ENCODE measurements around the gene OGA.
"Not testable (repeated sequence)": the region's sequence is repeated elsewhere in the genome, so short reads cannot be mapped to it uniquely, and the experiment has no call there.

OGA gene

DNA sequence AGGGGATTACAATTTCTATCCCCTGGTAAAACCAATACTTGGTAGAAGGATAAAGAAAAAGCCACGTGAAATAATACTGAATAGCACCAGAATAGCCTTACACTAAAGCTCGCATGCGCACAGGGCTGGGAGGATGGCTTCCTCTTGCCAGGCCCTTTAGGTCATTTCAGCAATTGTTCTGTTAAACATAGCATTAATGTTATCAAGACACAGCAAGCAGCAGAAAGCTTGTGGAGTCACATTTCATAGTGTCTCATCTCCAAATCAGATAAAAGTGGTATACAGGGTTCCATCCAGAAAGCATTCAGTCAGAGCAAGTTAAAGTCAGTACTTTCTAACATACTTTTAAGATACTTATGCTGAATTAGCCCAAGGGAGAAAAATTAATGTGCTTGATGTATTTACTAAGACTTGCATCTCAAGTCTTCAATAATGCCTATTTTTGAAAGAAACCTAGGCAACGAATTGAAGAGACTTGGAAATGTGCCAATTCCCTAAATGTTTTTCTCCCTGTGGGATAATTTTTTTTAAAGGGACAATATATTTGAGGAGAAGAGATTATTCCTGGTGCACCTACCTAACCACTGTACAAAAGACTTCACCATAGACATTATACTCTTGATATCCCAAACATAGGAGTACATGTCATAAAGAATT, 20.7 kb downstream of the OGA start:
- DNase-seq, result no peak

DNA sequence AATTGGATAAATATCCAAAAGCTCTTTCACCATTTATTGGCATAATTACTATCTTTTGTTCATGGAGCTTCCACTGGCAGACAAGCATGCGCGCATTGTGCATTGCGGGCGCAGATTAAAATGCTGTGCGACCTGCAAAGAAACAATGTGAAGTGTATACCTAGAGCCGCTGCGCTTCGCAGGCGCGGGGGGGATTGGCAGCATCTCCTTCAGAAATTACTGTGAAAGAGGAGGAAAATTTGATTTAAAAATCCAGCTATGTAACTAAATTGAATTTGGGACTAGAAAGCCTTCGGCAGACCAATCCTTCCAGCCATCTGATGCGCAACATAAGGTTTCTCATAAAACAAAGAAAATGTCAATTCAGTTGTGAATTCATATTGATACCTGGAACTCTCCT, 24.7 kb downstream of the OGA start:
- no peak for DNase-seq

DNA sequence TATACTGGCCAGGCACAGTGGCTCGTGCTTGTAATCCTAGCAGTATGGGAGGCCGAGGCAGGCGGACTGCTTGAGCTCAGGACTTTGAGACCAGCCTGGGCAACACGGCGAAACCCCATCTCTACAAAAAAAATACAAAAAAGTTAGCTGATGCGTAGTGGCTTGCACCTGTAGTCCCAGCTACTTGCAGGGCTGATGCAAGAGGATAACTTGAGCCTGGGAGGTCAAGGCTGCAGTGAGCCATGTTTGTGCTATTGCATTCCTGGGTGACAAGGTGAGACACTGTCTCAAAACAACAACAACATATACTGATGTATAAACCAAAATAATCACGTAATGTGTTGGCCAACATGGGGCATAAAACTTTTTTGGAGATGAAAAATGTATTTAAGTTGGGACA, 28.6 kb downstream of the OGA start:
- no peak for DNase-seq

DNA sequence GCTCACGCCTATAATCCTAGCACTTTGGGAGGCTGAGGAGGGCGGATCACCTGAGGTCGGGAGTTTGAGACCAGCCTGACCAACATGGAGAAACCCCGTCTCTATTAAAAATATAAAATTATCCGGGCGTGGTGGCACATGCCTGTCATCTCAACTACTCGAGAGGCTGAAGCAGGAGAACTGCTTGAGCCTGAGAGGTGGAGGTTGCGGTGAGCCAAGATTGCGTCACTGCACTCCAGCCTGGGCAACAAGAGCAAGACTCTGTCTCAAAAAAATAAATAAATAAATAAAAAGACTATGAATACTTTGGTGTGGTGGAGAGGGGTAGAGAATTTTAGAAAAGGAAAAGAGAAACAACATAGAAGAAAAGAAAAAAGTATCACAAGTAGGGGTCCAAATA, 29.0 kb downstream of the OGA start:
- DNase-seq, result not testable (repeated sequence)

DNA sequence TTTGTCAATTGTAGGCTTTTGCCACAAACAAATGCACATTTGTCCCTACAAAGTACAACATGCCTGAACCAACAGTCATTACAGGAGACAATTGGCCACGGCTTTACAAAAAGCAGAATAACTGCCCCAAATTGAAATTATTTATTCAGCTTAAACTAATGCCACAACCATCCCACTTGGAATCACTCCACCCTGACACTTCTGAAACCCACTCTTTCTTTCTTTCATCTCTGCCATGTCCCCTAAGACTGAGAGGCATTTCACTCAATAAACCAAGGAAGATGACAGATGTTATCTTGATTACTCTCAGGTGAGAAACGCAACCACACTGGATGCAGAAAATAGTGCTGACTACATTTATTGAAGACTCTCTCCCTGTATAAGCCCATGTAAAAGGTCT, 32.4 kb downstream of the OGA start:
- no peak for DNase-seq

DNA sequence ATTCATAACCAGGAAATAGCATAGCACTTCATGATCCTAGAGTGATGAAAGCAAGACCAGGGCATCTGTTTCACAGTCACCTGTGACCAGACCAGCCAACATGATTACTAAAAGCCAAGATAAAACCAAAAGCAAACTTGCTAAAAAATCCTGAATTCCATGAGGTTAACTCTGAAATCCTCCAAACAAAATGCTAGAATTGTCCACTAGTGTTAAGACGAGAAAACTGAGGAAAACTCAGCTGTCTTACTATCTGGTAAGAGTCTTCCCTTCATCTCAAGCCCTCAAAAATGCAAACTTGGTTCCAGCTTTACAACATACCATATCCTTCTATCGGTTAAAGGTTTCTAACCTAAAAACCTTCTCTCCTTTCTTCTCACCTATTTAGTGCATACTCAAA, 33.7 kb downstream of the OGA start:
- DNase-seq, result no peak

DNA sequence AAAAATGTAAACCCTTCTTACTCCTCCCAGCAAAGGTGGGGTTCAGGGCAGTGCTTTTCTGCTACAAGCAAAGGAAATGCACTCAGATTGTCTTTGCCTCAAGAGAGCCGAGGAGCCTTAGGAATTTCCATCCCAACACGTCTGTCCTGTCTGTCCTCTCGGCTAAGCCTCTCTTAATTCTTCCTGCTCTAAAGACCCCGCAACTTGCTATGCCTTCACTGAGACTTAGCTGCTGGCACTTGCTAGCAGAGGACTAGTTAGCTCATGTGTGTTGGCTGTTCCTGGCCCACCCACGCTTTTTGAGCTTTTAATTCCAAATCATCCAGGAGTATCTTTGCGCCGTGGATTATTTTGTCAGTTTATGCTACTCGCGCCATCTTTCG, 34.5 kb downstream of the OGA start:
- no peak for DNase-seq

DNA sequence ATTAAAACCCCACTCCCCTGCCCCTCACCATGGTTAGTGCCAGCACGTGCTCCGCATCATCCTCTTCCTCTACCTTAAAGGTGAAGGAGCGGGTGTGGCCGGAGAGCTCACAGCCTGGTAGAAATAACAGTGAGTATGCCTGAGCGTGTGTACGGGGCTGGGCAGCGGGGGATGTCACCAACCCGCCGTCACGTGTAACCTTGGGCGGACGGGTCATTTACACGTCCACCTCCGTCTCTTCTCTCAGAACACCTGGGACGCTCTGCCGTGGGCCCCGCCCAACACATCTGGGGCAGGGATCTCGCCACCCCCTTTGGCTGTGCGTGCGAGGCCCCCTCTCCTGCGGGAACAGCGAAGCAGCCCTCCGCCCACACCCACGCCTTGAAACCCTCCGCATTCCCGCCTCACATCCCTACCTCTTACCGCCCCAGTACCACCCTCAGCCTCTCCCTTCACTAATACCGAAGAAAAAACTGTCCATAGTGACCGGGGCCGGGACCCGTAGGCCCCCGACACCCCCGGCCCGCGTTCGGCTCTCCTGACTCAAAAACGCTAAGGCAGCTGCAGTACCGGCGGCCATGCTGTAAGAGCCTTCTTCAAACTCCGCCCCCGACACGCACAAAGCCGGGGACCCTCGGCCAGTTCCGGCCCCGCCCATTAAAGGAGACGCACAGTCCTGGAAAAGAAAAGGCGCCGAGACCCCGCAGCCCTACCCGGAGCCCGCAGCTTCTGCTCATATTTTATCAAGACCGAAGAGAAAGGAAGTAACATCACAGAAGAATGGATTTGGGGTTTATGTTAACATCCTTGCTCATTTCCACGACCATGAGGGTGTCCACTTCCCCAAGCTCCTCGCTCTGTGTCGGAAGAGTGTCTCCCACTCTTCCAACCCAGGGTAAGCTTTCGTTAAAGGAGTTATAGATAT, 35.2 kb downstream of the OGA start, which contains the start of gene NPM3:
TSS of gene NPM3 (minus strand) at position 636 of the 925 bp plus-strand sequence. CDS start at position 580, 56 bp downstream.
- DNase-seq, result peak; percentile 78

DNA sequence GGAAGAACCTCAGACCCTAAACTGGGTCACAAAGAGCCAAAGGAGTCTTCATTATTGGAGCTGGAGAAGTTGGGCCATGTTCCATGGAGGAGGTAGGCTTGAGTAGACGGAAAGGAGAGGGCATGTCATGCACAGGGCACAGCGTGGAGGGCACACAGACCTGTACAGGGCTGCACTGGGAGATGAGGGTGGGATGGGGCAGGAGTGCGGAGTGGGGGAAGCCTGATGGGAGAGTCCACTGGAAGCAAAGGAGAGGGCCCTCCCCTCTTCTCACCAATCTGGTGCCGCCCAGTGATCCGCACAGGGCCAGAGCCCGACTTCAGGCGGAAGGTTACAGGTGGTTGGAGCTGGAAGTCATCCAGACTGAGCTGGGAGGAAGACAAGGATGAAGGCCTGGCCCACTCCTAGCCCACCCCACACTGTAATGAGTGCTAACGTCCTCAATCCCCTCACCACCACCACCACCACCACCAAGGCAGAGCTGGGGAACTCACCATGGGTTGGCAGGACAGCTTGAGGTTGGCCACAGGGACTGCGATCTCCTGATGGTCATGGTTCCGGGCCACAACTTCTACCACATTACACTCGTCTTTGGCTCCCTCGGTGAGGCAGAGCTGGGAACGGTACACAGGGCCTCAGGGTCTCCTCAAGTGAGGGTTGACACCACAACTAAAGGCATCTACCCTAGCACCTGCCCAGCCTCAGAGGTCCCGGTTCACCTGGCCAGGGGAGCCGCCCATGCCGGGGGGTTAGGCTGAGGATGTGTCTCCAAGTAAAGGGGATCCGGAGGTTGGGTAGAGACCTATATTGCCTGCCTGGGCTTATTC, 36.0 kb downstream of the OGA start:
- no peak for DNase-seq

DNA sequence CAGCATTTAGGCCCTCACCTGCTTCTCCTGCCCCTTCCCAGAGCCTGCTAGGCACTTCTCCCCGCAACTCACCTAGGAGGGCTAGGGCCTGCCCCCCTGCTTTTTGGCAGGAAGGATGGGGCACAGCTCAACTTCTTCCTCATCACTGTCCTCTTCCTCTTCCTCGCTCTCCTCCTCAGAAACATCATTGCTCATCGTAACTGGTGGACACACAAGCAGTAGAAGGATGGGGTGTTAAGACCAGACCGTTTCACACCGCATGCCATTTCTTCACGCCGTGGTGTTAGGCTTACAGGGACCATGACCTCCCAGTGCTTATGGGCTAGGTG, 36.6 kb downstream of the OGA start:
- DNase-seq, result no peak

DNA sequence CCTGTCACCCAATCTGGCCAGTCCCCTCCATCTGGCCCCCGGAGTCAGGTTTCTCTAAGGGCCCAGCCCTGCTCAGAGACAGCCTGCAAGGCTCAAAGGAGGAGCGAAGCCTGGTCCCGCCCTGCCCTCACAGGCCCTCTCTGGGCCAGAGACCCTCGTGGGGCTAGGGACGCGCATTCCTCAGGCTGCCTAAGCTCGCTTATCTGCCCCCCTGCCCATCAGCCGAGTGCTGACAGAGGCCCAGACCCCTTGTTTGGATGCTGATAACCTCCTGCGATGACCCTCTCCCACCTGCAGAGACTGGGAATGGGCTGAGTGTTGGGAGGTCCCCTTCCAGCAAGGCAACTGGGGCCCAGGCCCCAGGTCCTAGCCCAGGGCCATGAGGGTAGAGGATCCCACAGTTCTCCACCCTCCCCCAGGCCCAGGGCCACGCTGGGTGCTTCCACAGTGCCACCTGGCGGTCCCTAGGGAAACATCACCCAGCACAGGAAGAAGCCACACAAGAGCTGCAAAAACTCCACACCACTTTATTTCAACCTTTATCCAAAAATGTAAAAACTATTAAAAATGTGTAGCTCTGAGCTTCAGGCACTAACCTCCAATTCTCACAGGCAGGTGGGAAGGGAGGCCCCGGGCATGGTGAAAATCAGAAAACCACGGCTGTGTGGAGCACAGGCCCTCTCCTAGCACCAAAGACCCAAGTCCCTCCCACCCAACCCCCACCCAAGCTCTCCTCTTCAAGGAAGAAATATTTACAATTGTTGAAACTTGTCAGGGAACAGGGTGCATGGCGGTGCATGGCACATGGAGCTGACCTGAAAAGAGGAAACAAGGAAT, 37.2 kb downstream of the OGA start:
- DNase-seq, result peak; percentile 70

DNA sequence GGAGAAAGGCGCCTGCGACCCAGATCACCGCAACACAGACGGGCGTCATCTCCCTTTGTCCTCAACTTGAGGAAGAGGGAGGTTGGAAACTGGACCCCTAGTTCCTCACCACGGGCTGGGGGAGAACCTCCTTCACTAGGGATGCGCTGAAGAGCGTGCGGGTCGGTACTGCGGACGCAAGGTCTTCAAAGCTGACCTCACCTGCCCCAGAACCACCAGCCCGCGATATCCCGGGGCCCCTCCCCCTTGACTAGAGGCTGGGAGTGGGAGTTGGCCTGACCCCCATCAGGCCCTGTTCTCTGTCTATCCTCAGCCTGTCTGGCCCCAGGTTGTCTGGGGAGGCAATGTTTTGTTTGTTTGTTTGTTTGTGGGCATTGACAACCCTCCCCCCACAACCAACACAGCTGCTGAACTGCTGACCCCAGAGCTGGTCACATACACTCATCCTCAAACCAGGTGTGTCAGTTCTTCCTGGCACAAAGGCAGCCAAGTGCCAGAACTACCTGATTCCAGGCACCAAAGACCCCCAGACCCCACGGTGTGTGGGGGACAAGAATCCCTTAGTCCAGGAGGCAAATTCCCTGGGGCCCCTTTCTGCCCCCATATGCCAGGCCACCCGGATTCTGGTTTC, 37.9 kb downstream of the OGA start:
- DNase-seq, result no peak

DNA sequence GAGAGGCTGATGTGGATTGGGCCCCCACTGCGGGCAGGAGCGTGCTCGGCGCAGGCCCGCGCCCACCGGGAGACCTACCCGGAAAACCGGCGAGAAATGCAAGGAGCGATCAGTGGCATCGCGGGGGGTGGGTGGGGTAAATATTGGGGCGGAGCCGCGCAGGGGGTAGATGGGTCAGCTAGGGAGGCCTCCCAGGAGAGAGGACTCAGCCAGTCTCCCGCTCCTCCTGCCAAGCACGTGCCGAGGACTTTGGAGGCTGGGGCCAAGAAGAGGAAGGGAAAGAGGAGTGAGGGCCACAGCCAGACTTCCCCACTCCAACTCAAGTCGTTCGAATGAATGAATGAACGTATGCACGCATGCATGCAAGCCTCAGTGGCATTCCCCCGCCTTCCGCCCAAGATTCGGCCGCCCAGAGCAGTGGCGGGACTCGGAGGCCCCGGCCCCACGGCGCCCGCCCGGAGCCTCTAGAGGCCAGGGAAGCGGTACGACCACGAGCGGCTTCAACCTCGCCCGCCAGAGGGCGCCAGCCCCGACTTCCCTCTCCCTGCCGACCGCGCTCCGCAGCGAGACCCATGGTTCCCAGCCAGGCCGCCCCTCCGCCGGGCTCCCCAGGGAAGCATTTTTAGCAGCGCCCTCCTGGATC, 38.6 kb downstream of the OGA start:
- peak; percentile 67 for DNase-seq

DNA sequence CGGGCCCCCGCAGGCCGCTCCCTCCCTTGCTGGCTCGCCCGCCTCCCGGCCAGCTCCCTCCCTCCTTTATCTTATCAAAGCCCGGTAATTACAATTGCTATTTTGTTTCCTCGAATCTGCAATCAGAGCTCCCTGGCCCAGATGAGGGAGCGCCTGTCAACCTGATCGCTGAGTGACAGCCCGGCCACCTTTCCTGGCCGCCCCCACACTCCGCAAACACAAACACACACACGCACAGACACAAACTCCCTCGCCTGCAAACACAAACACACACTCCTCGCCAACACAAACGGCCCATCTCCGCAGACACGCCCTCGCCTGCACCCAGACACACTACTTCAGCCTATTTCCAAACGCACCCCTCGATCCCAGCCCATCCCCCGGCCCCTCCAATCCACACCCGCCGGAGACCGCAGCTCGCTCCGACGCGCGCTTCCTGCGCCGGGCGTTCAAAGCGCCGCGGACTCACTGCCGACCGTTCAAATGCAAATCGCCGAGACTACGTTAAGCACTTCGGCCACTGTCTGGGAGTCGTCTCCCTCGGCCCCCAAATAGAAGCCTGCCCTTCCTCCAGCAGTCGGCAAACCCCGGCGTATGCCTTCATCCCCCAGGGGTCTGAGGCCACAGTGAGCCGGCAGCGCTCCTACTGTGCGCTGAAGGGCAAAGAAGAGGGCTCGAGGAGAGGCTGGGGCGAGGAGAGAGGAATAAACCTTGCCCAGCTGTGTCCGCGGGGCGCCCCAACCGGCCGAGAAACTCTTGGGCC, 39.3 kb downstream of the OGA start:
- DNase-seq, result no peak

DNA sequence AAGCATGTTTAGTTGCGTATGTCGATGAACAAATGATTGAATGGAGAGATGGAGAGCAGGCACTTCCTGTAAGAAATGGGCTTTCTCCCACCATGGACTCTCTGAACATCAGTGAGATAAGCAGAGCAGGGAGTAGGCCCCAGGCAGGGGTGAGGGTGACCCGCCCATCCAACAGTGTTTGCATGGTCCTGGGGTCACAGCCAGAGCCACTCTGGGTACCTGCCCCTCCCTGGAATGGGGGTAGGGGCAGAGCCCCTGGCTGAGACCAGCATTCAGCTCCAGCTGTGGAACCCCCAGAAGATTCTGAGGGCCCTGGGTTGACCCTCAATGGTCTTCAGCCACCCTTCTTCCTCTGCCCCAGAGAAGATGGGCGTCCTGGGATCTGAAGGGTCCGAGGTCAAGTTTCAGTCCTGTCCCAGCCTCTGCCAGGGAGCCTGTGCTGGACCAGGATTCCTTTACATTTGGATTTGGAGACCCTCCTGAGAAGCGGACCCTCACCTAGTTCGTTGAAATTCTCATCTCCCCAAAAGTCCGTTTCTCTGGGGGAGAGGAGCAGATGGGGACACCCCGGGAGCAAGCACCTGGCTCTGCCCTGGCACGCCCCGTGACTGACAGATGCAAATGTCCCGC, 40.0 kb downstream of the OGA start:
- no peak for DNase-seq

DNA sequence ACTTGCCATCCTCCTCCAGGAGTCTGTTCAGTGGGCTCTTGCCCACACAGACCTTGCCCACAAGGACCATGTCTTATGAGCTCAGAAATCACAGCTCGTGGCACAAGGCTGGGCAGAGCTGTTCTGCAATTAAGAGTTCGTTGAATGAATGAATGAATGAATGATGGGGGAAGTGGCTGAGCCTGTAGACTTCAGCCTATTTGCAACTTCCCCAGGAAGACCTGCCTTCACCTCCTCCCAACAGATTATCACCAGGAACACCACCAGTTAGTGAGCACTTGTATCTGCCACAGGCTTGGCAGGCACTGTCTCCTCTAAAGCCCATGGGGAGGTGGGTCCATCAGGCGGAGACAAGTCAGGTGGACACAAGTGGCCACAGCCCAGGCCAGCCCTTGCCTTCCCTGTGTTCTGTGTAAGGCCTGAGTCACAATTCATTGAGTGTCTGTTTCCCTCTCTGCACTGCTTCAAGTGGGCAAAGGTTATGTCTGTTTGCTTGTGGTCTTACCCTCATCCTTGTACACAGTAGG, 40.6 kb downstream of the OGA start:
- DNase-seq, result no peak

DNA sequence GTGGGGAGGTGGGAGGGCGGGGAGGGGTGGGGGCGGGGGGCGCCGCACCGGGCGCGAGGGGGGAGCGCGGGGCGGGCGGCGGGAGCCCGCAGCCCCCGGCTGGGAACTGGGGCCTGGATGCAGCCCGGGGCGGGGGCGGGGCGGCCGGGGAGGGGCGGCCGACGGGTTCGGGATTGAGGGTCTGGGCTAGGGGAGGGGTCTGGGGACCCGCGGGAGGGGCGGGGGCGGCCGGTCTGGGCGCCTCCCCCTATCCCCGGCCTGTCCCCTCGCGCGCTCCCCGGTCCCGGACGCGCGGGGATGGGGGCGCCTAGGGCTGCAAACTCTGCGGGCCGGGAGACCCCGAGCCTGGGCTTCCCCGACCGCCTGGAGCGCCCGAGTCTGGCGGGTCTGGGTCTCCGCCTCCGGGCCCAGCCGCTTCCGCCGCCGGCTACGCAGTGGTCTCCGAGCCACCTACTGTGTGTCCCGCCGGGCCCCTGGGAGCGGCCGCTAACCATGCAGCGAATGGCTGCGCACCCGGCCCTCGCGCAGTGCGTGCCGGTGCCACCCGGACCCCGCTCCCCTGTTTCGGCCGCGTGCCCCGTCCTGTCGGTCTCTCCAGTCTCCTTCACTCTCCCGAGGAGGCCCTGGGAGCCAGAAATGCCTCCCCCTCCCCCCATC, 42.0 kb downstream of the OGA start:
- no peak for DNase-seq

DNA sequence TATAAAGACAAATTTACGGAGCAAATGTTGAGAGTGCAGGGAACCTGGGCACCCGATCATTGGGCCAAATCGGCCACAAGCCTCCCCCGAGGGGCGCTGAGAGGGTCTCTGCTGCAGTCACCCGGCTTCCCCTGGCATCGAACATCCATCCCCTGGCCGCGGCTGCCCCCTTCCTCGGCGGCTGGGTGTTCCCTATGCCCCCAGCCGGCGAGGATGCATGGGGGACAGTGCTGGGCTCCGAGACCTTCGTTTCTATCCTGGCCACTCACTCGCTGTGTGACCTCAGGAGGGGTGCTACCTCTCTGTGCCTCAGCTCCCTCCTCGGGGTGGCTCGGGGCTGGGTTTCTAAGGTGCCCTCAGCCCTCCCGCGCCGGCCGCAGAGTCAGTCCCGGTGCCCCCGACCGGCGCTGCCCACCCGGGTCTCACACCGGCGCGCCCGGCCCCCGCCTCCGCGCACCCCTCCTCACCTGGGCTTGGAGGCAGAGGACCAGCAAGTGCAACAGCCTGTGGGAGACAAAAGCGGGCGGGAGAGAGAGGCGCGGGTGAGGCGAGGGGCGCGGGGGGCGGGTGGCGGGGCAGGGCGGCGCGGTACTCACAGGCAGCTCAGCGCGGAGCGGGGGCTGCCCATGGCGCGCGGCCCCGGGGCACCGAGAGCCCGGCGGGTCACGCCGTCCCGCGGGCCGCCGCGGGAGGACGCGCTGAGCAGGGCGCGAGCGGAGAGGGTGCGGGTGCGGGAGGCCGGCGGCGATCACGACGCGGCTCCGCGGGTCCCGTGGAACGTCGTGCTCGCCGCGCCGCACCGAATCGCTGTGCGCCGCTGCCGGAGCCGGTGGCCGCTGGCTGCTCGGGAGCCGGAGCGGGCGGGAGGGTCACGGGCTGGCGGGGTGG, 42.7 kb downstream of the OGA start, which contains the start of gene FGF8:
TSS of gene FGF8 (minus strand) at position 842 of the 888 bp plus-strand sequence. CDS start at position 628, 214 bp downstream.
- no peak for DNase-seq

All from CD4-positive, alpha-beta T cell treated with Interleukin-15 for 1 hour (primary cell).